HCT116 (cell line): ENCODE measurements around the gene SH3RF2.

Experiments used
- EGR1 ChIP-seq: IDR thresholded peaks from 2 replicates; pipeline ENCODE4 v1.6.1; 2012; ENCODE audit warnings: low read depth
- TF ChIP-seq, protein P1 (sequence below), 3 experiments: fragments of 200-600 bp in 1 of 3; sonication (generic) in 1 of 3; IDR thresholded peaks in 2 of 3; conservative IDR thresholded peaks in 1 of 3; 2 replicates each; pipeline ENCODE4 v1.5.1; 2012 to 2017; ENCODE audit warnings: low read depth in 2 of 3, low read length in 2 of 3, antibody characterized with exemption in 1 of 3, borderline replicate concordance in 1 of 3, control low read depth in 1 of 3, mild to moderate bottlenecking in 1 of 3, mixed read lengths in 1 of 3, mixed run types in 1 of 3, moderate library complexity in 1 of 3; ENCODE audit not compliant: insufficient read depth in 1 of 3

- TF ChIP-seq, protein P1, sequence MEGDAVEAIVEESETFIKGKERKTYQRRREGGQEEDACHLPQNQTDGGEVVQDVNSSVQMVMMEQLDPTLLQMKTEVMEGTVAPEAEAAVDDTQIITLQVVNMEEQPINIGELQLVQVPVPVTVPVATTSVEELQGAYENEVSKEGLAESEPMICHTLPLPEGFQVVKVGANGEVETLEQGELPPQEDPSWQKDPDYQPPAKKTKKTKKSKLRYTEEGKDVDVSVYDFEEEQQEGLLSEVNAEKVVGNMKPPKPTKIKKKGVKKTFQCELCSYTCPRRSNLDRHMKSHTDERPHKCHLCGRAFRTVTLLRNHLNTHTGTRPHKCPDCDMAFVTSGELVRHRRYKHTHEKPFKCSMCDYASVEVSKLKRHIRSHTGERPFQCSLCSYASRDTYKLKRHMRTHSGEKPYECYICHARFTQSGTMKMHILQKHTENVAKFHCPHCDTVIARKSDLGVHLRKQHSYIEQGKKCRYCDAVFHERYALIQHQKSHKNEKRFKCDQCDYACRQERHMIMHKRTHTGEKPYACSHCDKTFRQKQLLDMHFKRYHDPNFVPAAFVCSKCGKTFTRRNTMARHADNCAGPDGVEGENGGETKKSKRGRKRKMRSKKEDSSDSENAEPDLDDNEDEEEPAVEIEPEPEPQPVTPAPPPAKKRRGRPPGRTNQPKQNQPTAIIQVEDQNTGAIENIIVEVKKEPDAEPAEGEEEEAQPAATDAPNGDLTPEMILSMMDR (IDR thresholded peaks at IDR 0.05 in 2 of 3, conservative IDR thresholded peaks at IDR 0.05 in 1 of 3; ENCODE audit: borderline replicate concordance in 1 of 3, insufficient read depth in 1 of 3, low read depth in 2 of 3, low read length in 2 of 3), result no peak
- TF ChIP-seq EGR1, result no peak
Measured at GRCh38 chr5:145906401-145906800, 30.0 kb upstream of the SH3RF2 start.
